ENCODE data around the gene SYNGAP1.

GRCh38 chr6:33492093-33492492 lies 72.2 kb downstream of the SYNGAP1 start:
- TF ChIP-seq, protein P1, sequence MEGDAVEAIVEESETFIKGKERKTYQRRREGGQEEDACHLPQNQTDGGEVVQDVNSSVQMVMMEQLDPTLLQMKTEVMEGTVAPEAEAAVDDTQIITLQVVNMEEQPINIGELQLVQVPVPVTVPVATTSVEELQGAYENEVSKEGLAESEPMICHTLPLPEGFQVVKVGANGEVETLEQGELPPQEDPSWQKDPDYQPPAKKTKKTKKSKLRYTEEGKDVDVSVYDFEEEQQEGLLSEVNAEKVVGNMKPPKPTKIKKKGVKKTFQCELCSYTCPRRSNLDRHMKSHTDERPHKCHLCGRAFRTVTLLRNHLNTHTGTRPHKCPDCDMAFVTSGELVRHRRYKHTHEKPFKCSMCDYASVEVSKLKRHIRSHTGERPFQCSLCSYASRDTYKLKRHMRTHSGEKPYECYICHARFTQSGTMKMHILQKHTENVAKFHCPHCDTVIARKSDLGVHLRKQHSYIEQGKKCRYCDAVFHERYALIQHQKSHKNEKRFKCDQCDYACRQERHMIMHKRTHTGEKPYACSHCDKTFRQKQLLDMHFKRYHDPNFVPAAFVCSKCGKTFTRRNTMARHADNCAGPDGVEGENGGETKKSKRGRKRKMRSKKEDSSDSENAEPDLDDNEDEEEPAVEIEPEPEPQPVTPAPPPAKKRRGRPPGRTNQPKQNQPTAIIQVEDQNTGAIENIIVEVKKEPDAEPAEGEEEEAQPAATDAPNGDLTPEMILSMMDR (conservative IDR thresholded peaks at IDR 0.05; ENCODE audit: low read depth, low read length) = no peak
- TF ChIP-seq EZH2 (IDR thresholded peaks at IDR 0.05; ENCODE audit: borderline replicate concordance, low read depth, low read length, poor library complexity, severe bottlenecking) = no peak

Measured in A673 (cell line).